Measurements from ENCODE around the gene ZIC3.

Gene ZIC3

GRCh38 chrX:137565921-137566745 lies at the start of gene ZIC3:
Gene ZIC3, plus strand, starts transcription at chrX:137566127. Its CDS starts 565 bp downstream, at chrX:137566692.
- H3K4me3 ChIP-seq (ENCODE audit: low read depth, low read length) = peak within 1 kb of the TSS; percentile 68
- no peak for TF ChIP-seq CTCF (conservative IDR thresholded peaks at IDR 0.05; ENCODE audit: low read depth, low read length)
- peak; percentile 88 for DNase-seq (ENCODE audit: low read depth)

GRCh38 chrX:137519459-137519858 lies 46.5 kb upstream of the ZIC3 start:
- TF ChIP-seq CTCF (conservative IDR thresholded peaks at IDR 0.05; ENCODE audit: low read depth, low read length) = no peak
- DNase-seq (ENCODE audit: low read depth) = no peak

GRCh38 chrX:137545711-137546651 lies 19.9 kb upstream of the ZIC3 start:
- no peak overlapping the region for H3K4me3 ChIP-seq (ENCODE audit: low read depth, low read length)
- DNase-seq (ENCODE audit: low read depth) = no peak
- no peak for TF ChIP-seq CTCF (conservative IDR thresholded peaks at IDR 0.05; ENCODE audit: low read depth, low read length)

More at GRCh38 chrX:137519459-137519858, 46.5 kb upstream of the ZIC3 start:
- H3K4me3 ChIP-seq (ENCODE audit: low read depth, low read length) = no peak overlapping the region

- no peak overlapping the region for H3K4me3 ChIP-seq (ENCODE audit: low read depth, low read length)
- DNase-seq (ENCODE audit: low read depth) = no peak
- no peak for TF ChIP-seq CTCF (conservative IDR thresholded peaks at IDR 0.05; ENCODE audit: low read depth, low read length)
Observed at GRCh38 chrX:137547291-137547690, 18.6 kb upstream of the ZIC3 start.

- no peak for DNase-seq (ENCODE audit: low read depth)
- H3K4me3 ChIP-seq (ENCODE audit: low read depth, low read length) = no peak overlapping the region
- no peak for TF ChIP-seq CTCF (conservative IDR thresholded peaks at IDR 0.05; ENCODE audit: low read depth, low read length)
Observed at GRCh38 chrX:137548261-137548660, 17.7 kb upstream of the ZIC3 start.

- TF ChIP-seq CTCF (conservative IDR thresholded peaks at IDR 0.05; ENCODE audit: low read depth, low read length) = no peak
- no peak for DNase-seq (ENCODE audit: low read depth)
- H3K4me3 ChIP-seq (ENCODE audit: low read depth, low read length) = no peak overlapping the region
Observed at GRCh38 chrX:137549073-137549472, 16.9 kb upstream of the ZIC3 start.

Measured in choroid plexus epithelial cell (primary cell).